SK-MEL-5 (cell line): ENCODE measurements around the gene FPGS. TPM values are rescaled to one million over a fixed set of nuclear protein-coding genes. Genes with fewer than 3 reads are reported as not detected.
"Not testable (repeated sequence)": the region's sequence is repeated elsewhere in the genome, so short reads cannot be mapped to it uniquely, and the experiment has no call there.

Experiments
- DNase-seq: peaks from one replicate; pipeline ENCODE4 v3.0.0-alpha.2; 2016; ENCODE audit warnings: low read depth, low spot score
- in situ Hi-C: cut with HindIII; loops from 2 replicates; pipeline ENCODE4 v1.10.0; 2016; ENCODE audit warnings: low sequenced_read_pairs, high pct_unique_total_duplicates, low pct_unique_long_range_greater_than_20kb
- polyA plus RNA-seq, 2 experiments: library from polyadenylated mRNA; depleted of rRNA; stranded (reverse); fragments of >200 nt; gene quantifications; 2 replicates each; pipeline ENCODE4 v1.2.3, GENCODE V29; 2015
- total RNA-seq: library from RNA; depleted of rRNA; stranded (reverse); fragments of >200 nt; shearing (Covaris generic); gene quantifications from 2 replicates; pipeline ENCODE4 v1.2.3, GENCODE V29; 2014; rRNA removed

FPGS gene, protein sequence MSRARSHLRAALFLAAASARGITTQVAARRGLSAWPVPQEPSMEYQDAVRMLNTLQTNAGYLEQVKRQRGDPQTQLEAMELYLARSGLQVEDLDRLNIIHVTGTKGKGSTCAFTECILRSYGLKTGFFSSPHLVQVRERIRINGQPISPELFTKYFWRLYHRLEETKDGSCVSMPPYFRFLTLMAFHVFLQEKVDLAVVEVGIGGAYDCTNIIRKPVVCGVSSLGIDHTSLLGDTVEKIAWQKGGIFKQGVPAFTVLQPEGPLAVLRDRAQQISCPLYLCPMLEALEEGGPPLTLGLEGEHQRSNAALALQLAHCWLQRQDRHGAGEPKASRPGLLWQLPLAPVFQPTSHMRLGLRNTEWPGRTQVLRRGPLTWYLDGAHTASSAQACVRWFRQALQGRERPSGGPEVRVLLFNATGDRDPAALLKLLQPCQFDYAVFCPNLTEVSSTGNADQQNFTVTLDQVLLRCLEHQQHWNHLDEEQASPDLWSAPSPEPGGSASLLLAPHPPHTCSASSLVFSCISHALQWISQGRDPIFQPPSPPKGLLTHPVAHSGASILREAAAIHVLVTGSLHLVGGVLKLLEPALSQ
- total RNA-seq: 41.4 and 45.2 TPM in 2 replicates
- polyA plus RNA-seq (2015; cell fraction: cytosol; rRNA removed): 55.6 and 63.7 TPM in 2 replicates
- polyA plus RNA-seq (2015; cell fraction: nucleus; rRNA removed): 90.7 and 121 TPM in 2 replicates

DNA sequence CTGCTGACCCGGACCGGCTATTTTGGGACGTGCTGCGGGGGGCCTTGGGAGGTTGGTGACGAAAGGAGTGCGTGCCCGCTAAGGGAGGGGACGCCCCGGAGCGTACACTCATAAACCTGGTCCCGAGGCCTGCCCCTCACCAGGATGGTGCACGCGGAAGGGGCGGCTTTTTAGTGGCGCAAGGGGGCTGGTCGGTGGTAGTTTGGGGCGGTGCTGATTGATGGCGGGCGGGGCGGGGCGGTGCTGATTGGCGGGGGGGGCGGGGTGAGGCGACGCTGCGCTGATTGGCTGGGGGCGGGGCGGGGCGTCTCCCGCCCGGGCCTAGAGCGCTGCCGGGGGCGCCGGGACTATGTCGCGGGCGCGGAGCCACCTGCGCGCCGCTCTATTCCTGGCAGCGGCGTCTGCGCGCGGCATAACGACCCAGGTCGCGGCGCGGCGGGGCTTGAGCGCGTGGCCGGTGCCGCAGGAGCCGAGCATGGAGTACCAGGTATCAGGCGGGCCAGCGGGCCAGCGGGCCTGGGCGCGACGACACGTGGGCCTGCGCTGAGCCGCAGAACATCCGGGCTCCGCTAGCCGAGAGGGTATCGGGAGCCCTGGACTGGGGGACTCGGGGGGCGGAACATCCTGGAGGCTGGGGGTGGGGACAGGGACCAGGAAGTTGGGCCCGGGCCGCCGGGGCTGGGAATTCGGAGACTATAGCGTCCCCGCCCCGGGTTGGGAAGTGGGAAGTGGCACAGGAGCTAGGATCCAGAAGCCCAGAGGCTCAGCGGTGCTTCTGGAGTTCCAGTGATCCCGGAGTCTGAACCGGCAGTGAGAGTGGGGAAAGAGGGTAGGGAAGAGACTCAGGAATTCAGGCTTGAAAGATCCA, at the start of gene FPGS:
Gene FPGS (plus strand): TSS at position 307 of the 868 bp plus-strand sequence. CDS start 43 bp downstream, at position 350.
- DNase-seq: peak; percentile 85
- in situ Hi-C loops: no loop called here

DNA sequence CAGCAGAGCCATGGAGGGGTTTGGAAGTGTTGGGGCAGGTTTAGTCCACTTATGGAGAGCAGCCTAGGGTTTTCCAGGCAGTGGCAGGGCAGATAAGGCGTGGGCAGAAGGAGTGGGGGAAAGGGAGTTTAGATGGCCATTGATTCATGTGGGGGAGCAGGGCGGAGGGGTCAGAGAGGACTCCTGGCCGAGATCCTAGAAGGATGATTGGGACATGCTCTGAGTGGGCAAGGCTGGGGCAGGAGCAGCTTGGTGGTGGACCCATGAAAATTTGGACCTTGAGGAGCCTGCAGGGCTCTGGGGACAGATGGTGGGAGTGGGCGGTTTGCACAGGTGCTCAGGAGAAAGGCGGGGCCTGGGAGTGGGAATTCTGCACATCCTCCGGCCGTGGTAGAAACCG, 49.5 kb upstream of the FPGS start:
- DNase-seq: no peak
- in situ Hi-C loops: no loop called here

DNA sequence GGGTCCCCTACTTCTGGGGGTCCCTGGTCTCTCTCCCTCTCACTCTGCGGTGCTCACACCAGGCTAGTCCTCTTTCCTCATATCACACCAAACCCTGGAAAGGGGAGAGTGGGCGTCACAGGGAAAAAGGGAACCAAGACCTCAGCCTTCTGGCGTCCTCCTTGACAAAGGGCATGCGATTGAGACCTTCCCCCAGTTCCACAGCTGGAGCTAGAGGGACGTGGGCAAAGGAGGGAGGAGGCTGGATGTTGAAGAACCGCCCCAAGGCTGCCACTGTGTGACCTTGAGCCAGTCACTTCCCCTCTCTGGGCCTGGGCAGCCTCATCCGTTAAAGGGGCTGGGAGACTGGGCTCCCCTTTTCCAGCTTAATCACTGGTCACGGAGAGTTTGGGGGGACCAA, 49.1 kb upstream of the FPGS start:
- in situ Hi-C loops: no loop called here
- no peak for DNase-seq

DNA sequence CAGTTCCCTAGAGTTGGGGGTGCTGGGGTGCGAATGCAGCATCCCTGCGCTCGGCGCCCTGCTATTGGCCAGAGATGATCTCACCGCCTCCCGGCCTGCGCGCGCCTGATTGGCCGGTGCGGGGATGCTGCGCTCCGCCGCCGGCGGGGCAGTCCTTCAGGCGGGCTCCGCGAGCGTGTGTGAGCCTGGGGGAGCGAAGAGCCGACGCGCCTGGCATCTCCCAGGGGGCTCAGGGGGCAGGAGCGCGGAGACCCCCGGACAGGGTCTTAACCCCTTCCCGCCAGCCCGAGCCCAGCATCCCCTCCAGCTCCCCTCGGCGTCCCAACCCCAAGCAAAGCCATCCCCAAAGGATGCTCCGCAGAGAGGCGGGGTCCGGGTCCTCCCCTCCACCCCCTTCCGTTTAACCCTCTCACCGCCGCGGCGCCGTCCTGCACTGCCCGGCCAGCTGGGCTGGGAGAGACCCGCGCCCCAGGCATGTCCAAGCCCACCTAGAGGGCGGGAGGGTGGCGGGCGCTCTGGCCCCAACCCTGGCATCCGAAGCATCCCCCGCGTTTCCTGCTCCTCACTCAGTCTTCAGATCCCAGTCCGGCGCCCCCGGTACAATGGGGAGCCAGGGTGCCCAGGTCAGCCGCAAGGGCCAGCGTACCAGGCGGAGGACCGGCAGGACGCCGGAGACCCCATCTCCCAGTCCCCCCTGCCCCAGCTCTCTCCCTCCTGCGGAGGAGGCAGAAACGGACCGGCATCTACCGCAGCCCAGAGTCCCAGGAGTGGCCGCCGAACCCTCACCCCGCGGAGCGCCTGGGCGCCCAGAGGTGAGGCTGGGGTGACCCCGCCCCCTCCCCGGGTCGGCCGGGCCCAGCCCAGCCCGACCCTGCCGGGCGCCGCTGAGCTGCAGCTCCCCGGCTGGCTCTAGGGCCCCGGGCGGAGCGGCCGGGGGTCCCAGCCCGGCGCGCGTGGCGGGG, 48.3 kb upstream of the FPGS start:
- in situ Hi-C loops: no loop called here
- peak; percentile 28 for DNase-seq

DNA sequence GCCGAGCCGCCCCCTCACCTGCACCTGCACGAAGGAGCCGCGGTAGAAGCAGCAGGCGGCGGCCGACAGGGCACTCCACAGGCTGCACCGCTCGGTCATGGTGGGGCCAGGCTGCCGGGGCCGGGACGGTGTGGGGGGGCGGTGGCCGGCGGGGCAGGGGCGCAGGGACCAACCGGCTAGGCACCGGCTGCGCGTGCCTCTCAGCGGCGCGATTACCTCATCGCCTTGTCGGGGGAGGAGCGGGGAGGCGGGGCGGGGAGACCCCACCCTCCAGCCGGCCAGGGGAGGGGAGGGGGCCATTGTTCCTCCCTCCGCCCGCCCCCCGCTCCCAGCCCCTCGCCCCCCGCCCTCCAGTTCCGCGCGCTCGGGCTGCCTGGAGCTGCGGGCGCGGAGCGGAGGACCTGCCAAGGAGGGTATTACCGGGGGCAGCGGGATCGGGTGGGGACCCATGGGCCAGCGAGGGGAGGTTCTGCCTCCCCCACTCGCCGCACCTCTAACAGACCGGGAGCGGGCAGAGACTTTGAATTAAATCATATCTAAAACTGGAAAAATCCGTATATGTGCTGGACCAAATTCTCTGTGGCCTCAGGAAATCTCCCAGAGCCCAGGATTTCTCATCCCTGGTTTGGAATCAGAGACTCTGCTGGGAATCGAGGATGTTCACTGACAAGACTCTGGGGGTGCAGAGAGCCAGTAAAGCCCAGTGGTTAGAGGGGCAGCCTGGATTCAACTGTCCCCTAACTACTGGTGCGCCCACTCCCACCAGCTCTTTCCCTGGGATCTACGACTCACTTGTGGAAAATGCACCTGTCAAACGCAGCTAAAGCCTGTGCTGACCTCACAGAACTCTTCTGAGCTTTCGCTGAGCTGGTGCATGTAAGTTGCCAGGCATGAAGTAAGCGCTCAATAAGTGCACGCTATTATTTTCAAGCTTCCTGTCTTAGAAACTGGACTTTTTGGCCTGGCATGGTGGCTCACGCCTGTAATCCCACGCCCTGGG, 47.3 kb upstream of the FPGS start:
- no peak for DNase-seq
- in situ Hi-C loops: no loop called here

DNA sequence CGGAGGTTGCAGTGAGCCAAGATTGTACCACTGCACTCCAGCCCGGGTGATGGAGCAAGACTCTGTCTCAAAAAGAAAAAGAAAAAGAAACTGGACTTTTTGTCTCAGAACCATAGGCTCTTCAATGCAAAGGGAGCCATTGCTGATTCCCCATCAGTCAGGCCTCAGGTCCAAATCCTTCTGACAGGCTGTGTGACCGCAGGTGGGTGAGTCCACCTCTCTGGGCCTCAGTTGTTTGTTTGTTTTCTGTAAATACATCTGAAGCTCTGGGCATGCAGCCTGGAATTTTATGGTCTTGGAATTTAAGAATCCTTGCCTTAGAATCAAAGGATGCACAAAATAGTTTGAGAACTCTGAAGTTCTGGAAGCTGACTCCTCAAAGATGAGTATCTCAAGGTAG, 46.4 kb upstream of the FPGS start:
- DNase-seq: no peak
- in situ Hi-C loops: no loop called here

DNA sequence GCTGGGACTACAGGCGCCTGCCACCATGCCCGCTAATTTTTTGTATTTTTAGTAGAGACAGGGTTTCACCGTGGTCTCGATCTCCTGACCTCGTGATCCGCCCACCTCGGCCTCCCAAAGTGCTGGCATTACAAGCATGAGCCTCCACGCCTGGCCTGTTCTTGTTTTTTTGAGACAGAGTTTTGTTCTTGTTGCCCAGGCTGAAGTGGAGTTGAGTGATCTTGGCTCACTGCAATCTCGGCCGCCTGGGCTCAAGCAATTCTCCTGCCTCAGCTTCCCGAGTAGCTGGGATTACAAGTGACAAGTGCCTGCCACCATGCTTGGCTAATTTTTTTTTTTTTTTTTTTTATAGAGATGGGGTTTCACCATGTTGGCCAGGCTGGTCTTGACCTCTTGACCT, 45.9 kb upstream of the FPGS start:
- in situ Hi-C loops, DNase-seq: not testable (repeated sequence)

DNA sequence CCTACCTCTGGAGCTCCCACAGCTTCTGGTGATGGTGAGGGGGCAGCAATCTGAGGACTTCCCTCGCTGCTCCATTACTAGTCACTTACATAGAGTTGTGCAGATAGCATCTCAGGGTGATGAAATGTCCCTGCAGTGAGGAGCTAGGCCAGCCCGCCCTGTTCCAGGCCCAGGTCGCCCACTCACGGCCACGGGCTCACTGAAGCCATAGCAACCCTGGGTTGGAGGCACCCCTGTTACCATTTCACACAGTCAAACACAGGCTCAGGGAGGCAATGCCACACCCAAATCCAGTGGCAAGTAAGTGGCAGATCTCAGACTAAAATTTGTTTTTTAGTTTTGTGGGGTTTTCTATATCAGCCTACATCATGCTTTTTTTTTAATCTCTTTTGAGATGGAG, 43.8 kb upstream of the FPGS start:
- no peak for DNase-seq
- in situ Hi-C loops: no loop called here

DNA sequence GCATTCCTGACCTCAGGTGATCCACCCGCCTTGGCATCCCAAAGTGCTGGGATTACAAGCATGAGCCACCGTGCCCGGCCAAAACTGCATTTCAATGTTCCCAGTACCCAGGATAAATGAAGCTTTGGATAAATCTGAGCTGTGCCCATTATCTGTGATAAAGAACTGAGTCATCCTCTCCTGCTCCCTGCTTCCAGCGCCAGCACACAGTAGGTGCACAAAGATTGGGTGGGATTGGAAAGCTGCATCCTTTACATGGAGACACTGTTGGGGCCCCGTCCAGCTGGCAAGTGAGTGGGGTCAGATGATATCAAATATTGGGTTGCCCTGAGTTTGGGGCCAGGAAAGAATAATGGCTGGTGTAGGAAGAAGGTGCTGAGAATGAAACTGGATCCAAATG, 41.6 kb upstream of the FPGS start:
- no peak for DNase-seq
- in situ Hi-C loops: no loop called here

DNA sequence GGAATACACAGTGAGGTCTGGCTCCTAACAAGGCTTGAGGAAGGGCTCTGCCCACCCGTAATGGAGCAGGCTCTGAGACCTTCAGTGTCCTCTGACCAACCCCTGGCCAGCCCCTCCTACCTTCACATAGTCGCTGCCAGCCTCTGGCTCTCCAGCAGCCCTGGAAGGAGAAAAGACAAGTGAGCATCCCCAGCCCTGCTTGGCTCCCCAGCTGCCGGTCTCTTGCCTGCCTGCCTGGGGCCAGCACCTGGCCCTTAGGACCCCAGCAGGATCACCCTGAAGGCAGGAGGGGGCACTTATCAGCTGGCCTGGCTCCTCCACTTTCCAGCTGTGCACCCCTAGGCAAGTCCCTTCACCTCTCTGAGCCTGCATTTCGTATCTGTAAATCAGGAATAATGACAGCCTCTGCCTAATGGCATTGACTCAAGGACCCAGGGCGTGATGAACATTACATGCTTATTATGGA, 41.2 kb upstream of the FPGS start:
- DNase-seq: no peak
- in situ Hi-C loops: no loop called here

DNA sequence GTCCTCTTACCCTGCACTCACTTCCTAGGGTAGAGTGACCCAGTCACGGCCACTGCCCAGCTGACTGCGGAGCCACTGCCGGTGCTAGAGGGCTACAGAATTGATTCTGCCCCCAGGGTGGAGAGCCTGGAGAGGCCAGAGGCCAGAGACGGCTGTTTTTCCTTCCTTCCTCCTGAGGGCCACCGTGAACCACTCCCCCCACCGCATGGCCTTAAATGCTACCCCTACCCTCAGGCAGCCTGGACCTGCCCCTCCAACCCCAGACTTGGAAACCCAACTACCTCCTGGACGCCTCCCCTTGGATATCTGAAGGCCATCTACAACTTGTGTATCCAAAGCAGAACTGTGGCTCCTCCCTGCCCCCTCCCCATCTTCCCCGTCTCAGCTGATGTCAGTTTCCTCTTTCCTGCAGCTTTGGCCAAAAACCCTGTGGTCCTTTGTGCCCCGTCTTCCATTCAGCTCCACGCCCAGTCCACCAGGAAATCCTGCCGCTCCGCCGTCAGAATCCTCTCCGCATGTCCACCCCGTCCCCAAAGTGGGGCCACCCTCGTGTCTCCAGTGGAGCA, 40.5 kb upstream of the FPGS start:
- no peak for DNase-seq
- in situ Hi-C loops: no loop called here

DNA sequence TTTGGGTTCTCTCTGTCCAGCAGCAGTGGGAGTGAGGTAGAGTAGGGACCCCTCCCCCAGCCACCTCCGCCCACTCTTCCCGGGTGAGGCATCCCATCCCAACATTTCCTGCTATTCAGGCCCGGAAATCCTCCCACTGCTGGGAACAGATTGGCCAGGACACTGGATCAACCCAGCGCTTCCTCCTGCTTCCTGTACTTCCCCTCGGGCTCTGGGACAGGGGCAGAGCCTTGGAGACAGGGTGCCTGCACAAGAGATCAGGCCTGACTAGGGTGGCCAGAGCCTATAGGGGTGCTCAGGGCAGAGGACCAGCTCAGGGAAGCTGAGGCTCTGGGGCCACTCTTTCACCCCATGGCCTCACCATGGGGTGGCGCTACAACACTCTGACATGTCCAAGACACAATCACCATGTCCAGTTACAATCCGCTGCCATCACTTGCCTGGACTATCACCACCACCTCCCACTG, 38.7 kb upstream of the FPGS start:
- in situ Hi-C loops: no loop called here
- DNase-seq: peak; percentile 68

DNA sequence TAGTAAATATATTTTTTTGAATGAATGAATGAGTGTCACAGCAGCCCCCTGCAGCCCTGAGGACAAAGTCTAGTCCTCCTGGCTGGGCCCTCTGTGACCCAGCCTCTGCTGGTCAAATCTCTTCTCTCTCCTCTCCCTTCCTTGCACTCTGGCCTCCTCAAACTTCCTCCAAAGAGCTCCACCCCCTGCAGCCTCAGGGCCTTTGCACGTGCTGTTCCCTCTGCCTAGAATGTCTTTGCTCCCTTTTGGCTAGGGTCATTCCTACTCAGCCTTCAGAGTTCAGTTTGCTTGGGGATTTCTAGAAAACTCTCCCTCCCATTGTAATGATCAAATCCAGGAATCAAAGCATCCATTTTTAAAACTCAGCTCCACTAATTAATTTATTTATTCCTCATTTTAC, 37.3 kb upstream of the FPGS start:
- in situ Hi-C loops: no loop called here
- no peak for DNase-seq

DNA sequence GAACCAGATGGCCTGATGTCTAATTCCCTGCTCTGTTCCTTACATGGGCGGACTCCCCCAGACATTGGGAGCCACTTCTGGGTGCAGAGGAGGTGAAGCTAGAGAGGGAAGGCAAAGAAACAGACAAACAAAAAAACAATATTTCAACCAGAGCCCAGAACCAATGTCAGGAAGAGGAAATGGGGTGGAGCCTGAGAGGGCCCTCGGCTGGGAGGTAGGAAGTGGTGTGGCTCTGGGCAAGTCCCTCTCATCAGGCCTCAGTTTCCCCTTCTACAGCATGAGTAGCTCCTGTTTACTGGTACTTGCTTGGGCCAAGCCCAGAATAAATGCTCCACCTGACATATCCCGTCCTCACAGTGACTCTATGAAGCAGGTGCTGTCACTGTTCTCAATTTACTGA, 35.3 kb upstream of the FPGS start:
- in situ Hi-C loops: no loop called here
- no peak for DNase-seq

DNA sequence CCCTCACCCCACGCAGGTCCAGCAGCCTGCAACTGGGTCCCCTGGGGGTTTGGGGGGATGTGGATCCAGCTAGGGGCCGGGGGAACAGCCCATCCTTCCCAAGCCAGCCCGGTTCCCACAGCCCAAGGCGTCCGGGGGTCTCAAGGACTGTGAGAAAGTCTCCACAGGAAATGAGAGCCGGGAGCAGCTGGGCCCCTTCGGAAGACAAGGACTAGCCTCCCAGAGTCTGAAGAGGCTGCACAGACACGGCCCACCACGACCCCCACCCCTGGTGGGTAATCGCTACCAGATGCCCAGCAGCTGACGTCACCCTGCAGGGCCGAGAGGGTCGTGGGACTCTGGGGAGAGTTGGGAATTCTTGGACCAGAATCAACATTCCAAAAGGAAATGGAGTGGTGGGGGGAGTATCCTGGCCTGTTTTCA, 34.8 kb upstream of the FPGS start:
- in situ Hi-C loops: no loop called here
- no peak for DNase-seq

DNA sequence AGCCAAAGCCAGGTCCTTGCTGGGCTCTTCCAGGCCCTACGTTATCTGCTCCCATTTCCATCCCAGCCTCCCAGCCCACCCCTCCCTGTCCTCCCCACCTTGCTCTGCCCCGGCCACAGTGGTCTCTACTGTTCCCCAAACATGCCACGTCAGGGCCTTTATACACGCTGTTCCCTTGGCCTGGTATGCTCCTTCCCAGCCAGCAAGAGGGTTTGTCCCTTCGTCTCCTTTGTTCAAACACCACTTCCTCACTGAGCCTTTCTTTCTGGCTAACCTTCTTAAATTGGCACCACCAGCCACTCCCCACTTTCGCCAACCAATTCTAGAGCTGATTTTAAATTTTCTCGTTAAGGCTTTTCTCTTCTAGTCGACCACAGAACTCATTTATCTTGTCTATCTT, 34.0 kb upstream of the FPGS start:
- no peak for DNase-seq
- in situ Hi-C loops: no loop called here
